ENCODE data around the gene MARK4. TPM values are rescaled to one million over a fixed set of nuclear protein-coding genes. Genes with fewer than 3 reads are reported as not detected.
A peak's percentile ranks its signal among the peaks of the same experiment; 100 is the strongest.

The MARK4 gene
- polyA plus RNA-seq, 1 experiment = 17.1 TPM

DNA sequence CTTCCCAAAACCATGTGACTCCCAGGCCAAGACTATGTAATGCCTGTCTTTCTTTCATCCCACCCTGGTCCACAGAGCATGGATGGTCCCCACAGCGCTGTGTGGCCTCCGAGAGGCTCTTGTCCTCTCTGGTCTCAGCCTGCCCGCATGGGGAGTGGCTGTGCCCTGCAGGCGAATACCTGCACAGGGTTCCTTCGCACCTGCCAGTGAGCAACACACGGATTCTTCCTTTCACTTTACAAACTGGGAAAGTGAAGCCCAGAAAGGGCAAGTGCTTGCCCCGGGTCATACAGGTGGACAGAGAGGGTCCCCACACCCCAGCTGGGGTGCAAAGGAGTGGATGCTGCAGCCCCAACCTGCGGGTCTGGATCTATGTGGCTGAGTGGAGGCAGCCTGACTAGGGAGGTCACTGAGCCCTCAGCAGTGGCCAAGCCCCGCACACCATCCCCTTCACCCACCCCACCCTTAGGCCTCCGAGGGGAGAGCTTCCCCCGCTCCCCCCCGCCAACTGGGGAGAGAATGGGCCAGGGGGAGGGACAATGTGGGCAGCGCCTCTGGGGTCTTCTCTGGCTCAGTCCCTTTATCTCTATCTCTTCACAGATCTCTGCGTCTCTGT lies 747 bp upstream of the MARK4 start:
- no peaks in the 10 kb centered on the region for H3K27me3 ChIP-seq (ENCODE audit: control insufficient read depth, insufficient read depth, low read length)
- POLR2A ChIA-PET = no interaction called here
- 0 out of 2 replicates have a peak, but pooled peaks cover 2% of the 10 kb centered on the region for H3K36me3 ChIP-seq (ENCODE audit: control insufficient read depth, insufficient read depth, low read length)
- no peak for TF ChIP-seq CTCF (IDR thresholded peaks at IDR 0.05; ENCODE audit: insufficient read depth, low read depth, low read length)
- peak overlapping the region; percentile 84 for H3K4me3 ChIP-seq (ENCODE audit: low read depth, low read length)
- CTCF ChIA-PET = interaction anchor here (0.9 to 2.3 kb wide), 6 partner anchors 11 to 73 kb away, joined by 3 to 15 read pairs (median 4); partner anchors contain the start of gene TRAPPC6A
- no peak for DNase-seq (ENCODE audit: low read depth)

DNA sequence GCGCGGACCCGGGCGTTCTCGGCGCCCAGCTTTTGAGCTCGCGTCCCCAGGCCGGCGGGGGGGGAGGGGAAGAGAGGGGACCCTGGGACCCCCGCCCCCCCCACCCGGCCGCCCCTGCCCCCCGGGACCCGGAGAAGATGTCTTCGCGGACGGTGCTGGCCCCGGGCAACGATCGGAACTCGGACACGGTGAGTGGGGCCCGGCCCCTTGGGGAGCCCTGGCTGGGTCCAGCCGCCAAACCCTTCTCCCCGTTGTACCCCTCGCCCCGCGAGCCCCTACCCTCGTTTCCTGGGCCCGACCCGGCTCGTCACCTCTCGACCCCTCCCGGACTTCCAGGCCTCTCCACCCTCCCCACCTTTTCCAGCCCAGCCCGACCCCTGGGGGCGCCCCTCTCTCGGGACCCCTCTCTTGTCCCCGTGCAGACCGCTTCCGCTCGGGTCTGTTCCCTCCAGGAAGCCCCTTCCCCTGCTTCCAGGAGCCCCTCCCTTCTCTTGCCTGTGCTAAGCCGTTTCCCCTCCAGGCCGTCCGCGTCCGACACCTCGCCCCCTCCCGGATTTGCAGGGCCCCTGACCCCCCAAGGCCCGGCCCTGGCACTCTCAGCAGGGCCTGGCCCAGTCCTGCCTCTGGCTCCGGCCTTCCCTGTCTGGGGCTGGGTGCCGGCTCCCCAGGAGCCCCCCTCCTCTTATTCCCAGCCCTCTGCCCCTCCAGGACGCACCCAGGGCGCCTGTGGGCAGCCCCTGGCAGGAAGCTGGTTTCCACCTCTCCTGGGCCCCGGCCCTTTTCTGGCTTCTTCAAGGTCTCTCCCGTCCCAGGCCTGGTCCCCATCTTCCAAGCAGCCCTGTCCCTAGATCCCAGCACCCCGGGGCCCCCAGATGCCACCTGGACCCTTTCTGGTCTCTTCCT lies 632 bp downstream of the MARK4 start:
- H3K27me3 ChIP-seq (ENCODE audit: control insufficient read depth, insufficient read depth, low read length) = no peaks in the 10 kb centered on the region
- TF ChIP-seq CTCF (IDR thresholded peaks at IDR 0.05; ENCODE audit: insufficient read depth, low read depth, low read length) = no peak
- H3K4me3 ChIP-seq (ENCODE audit: low read depth, low read length) = peak overlapping the region; percentile 84
- H3K36me3 ChIP-seq (ENCODE audit: control insufficient read depth, insufficient read depth, low read length) = 0 out of 2 replicates have a peak, but pooled peaks cover 2% of the 10 kb centered on the region
- POLR2A ChIA-PET = interaction anchor here (0.6 kb wide), 1 partner anchor 15 kb away, joined by 19 read pairs; no protein-coding TSS in a partner anchor
- CTCF ChIA-PET = no interaction called here
- no peak for DNase-seq (ENCODE audit: low read depth)

DNA sequence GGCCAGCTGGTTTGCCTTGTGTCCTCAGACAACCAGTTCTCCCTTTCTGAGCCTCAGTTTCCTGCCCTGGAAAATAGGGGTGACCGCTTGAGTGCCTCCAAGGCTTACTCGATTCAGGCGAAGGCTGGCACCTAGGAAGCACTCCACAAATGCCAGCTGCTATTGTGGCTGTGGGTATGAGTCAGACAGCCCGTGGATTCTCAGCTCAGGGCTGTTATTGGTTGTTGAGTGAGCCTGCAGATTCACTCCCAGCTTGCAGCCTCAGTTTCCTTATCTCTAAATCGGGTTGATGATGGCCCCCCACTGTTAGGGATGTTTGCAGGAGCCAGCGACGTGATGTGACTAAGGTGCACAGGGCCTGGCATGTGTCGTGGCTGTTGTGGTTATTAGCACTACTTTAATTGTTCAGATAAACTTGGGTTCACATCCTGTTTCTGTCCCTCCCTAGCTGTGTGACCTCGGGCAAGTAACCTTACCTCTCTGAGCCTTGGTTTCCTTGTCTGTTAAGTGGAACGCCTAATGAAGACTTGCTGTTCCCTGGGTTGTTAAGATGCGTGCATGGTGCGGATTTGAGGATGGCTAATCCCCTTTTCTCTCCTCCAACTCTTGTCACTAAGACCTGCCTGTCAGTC lies 2.4 kb downstream of the MARK4 start:
- no peak overlapping the region for H3K4me3 ChIP-seq (ENCODE audit: low read depth, low read length)
- DNase-seq (ENCODE audit: low read depth) = no peak
- no peaks in the 10 kb centered on the region for H3K27me3 ChIP-seq (ENCODE audit: control insufficient read depth, insufficient read depth, low read length)
- ChIA-PET CTCF (interaction anchor here (1.1 to 1.6 kb wide), 3 partner anchors 63 to 243 kb away, joined by 3 to 4 read pairs (median 3); no protein-coding TSS in a partner anchor), POLR2A (no interaction called here)
- no peak for TF ChIP-seq CTCF (IDR thresholded peaks at IDR 0.05; ENCODE audit: insufficient read depth, low read depth, low read length)
- H3K36me3 ChIP-seq (ENCODE audit: control insufficient read depth, insufficient read depth, low read length) = 0 out of 2 replicates have a peak, but pooled peaks cover 2% of the 10 kb centered on the region

DNA sequence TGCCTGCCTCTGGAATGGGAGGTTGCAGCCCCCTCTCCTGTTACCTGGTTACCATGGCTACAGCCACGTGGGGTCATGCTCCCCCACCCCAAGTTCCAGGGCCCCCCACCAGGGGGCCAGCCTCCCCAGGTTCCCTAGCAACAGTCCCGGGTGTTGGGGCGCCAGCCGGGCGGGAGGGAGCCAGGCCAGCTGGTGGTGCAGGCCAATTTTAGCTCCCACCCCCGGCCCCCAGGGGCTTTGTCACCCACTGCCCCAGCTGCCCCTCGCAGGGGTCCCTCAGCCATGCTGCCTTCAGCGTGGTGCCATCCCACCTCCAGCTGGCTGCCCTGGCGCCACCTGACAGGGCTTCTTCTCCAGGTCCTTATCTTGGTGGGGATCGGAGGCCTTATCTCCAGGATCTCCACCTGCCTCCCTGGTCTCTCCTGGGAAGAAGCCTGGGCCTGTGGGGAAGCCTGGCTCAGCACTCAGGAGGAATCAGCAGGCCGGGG lies 3.0 kb downstream of the MARK4 start:
- ChIA-PET POLR2A (no interaction called here), CTCF (interaction anchor here (1.3 to 1.6 kb wide), 2 partner anchors 62 to 244 kb away, joined by 3 read pairs; no protein-coding TSS in a partner anchor)
- H3K27me3 ChIP-seq (ENCODE audit: control insufficient read depth, insufficient read depth, low read length) = no peaks in the 10 kb centered on the region
- peaks cover 2% of the 10 kb centered on the region; the same call in 1 of the 2 replicates for H3K36me3 ChIP-seq (ENCODE audit: control insufficient read depth, insufficient read depth, low read length)
- TF ChIP-seq CTCF (IDR thresholded peaks at IDR 0.05; ENCODE audit: insufficient read depth, low read depth, low read length) = peak; percentile 37
- no peak overlapping the region for H3K4me3 ChIP-seq (ENCODE audit: low read depth, low read length)
- no peak for DNase-seq (ENCODE audit: low read depth)
